ENCODE data around the gene KRT38.

KRT38 gene

DNA sequence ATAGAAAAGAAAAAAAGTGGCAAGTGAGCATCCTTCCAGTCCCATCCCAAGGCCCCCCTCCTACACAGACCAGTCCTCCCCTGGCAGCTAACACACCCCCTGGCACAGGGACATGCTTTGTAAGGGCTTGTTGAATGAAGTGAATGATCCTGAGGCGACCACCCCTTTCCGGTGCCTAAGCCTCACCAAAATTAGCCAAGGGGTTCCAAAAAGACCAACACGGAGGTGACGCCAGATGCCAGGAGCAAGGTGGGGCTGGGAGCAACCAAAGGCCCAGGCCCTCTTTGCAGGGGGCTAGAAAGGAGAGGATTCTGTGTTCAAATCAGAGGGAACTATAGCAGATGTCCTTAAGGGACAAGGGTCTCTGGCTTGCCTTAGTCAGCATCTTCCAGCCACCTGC lies 34.6 kb upstream of the KRT38 start:
- DNase-seq (ENCODE audit: low read depth) = no peak
- no peak for TF ChIP-seq CTCF (IDR thresholded peaks at IDR 0.05; ENCODE audit: insufficient read depth, low read depth, low read length, missing control alignments)
- H3K4me3 ChIP-seq (ENCODE audit: low read length) = no peak overlapping the region

- DNase-seq (ENCODE audit: low read depth) = no peak
- no peak for TF ChIP-seq CTCF (IDR thresholded peaks at IDR 0.05; ENCODE audit: insufficient read depth, low read depth, low read length, missing control alignments)
- no peak overlapping the region for H3K4me3 ChIP-seq (ENCODE audit: low read length)
These were observed 34.1 kb upstream of the KRT38 start for GRCh38 chr17:41474863-41475262.

DNA sequence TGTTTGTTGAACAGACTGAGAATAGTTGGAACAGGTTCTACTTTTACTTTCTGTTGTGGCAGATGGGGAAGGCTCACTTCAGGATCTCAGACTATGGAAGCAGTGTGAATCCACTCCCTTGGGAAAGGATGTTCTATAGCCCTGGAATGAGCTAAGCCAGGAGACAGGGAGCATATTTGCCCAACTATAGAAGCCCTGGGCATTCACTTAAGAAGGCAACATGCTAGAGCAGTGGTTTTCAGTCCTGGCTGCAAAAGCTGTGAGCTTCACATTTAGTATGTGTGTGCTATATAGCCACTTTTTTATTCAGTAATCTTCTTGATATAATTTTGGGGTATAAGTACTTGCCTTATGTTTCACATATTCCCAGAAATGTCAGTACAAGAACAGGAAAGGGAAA lies 27.6 kb upstream of the KRT38 start:
- no peak for DNase-seq (ENCODE audit: low read depth)
- no peak for TF ChIP-seq CTCF (IDR thresholded peaks at IDR 0.05; ENCODE audit: insufficient read depth, low read depth, low read length, missing control alignments)
- no peak overlapping the region for H3K4me3 ChIP-seq (ENCODE audit: low read length)

DNA sequence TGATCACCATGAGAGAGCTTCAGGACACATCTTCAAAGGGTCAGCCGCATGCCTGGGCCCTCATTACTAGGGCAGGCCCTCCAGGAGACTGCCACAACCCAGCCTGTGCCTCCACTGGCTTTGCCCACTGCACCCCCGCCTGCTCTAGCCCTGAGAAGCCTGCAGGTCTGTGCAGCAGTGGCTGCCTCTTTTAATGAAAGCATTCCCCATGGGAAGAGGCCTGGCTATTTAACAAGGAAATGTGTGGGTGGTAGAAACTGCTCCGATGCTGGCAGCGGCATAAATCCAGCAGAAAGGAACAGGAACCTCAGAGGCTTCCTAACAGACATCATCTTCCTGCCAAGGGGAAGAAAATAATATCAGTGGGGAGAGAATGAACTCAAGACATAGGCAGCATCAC lies 26.8 kb upstream of the KRT38 start:
- no peak for TF ChIP-seq CTCF (IDR thresholded peaks at IDR 0.05; ENCODE audit: insufficient read depth, low read depth, low read length, missing control alignments)
- H3K4me3 ChIP-seq (ENCODE audit: low read length) = no peak overlapping the region
- DNase-seq (ENCODE audit: low read depth) = no peak

DNA sequence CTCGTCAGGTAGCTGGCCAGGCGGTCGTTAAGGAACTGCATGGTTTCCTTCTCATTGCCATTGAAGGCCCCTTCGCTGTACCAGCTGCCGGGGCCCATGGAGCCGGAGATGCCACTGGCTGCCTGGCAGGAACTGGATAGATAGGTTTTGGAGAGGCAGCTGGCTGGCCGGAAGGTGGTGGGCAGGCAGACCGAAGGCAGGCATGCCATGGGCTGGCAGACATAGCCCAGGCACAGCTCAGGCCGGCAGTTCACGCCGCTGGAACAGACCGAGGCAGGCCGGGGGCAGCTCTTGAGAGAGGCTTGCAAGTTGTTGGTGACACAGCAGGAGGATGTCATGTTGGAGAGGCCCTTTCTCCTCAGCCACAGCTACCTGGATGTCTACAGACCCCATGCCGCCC lies 26.2 kb upstream of the KRT38 start, which contains the start of gene KRT32:
Gene KRT32 (minus strand): TSS at position 399 of the 400 bp plus-strand sequence. CDS start 61 bp downstream, at position 338.
- TF ChIP-seq CTCF (IDR thresholded peaks at IDR 0.05; ENCODE audit: insufficient read depth, low read depth, low read length, missing control alignments) = no peak
- no peak within 1 kb of the TSS for H3K4me3 ChIP-seq (ENCODE audit: low read length)
- DNase-seq (ENCODE audit: low read depth) = no peak

DNA sequence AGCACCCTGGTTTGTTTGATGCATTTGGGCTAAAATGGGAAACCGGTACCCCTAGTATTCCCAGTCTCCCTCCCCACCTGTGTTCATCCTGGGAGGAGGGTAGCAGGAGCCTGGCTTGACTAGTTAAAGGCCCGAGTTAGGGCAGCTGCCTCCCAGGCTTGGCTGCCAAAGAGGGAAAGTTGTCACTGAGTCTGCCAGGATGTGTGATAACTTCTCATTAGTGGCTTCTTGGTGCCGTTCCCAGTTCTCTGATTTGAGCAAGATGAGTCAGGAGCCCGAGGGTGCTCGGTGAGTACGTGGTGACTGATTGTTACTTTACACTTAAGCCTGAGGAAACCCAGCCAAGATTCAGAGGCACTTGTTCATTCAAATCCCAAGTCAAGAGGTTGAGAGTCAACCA lies 23.9 kb upstream of the KRT38 start:
- DNase-seq (ENCODE audit: low read depth) = peak; percentile 98
- no peak for TF ChIP-seq CTCF (IDR thresholded peaks at IDR 0.05; ENCODE audit: insufficient read depth, low read depth, low read length, missing control alignments)
- H3K4me3 ChIP-seq (ENCODE audit: low read length) = no peak overlapping the region

DNA sequence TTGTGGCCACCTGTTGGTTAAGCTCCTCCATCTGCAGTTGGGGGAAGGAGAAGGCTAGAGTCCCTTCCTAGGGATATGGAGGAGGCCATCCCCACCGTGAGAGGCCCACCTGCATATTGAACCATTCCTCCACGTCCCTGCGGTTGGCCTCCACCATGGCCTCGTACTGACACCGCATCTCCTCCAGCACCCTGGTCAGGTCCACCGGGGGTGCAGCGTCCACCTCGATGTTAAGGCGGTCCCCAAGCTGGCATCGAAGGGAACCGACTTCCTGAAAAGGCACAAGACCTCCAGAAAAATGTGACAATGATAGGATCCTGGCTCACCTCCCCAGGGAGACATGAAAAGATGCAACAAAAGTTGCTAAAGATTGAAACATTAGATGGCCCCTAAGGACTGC lies 23.4 kb upstream of the KRT38 start:
- no peak for TF ChIP-seq CTCF (IDR thresholded peaks at IDR 0.05; ENCODE audit: insufficient read depth, low read depth, low read length, missing control alignments)

More for the DNA sequence above, 23.4 kb upstream of the KRT38 start:
- H3K4me3 ChIP-seq (ENCODE audit: low read length) = no peak overlapping the region
- DNase-seq (ENCODE audit: low read depth) = no peak

Measured in epithelial cell of esophagus (primary cell).